Thyroid gland (tissue), 4 donors: ENCODE results near the gene B3GALT4.
"Not testable (repeated sequence)": the region's sequence is repeated elsewhere in the genome, so short reads cannot be mapped to it uniquely, and the experiment has no call there.

Source experiments
- POLR2A ChIP-seq, 2 donors: fragments of 450-650 bp; IDR thresholded peaks; one replicate each; pipeline ENCODE4 v1.6.1; 2017; ENCODE audit warnings: antibody characterized with exemption in 2 of 2, mild to moderate bottlenecking in 2 of 2, moderate library complexity in 1 of 2
- TF ChIP-seq, protein P1 (sequence below), 6 experiments: fragments of 200-600 bp in 3 of 6; fragments of 450-650 bp in 3 of 6; sonication (generic) in 3 of 6; IDR thresholded peaks; one replicate each; pipeline ENCODE4 v1.5.1; 2016 to 2019; ENCODE audit warnings: antibody characterized with exemption in 6 of 6, mild to moderate bottlenecking in 2 of 6, inconsistent platforms in 1 of 6, moderate library complexity in 1 of 6

DNA sequence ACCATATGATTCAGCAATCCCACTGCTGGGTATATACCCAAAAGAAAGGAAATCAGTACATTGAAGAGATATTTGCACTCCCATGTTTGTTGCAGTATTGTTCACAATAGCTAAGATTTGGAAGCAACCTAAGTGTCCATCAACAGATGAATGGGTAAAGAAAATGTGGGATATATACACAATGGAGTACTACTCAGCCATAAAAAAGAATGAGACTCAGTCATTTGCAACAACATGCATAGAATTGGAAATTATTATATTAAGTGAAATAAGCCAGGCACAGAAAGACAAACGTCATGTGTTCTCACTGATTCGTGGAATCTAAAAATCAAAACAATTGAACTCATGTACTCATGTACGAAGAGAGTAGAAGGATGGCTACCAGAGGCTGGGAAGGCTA is 14.4 kb upstream of the B3GALT4 start:
- TF ChIP-seq, protein P1, sequence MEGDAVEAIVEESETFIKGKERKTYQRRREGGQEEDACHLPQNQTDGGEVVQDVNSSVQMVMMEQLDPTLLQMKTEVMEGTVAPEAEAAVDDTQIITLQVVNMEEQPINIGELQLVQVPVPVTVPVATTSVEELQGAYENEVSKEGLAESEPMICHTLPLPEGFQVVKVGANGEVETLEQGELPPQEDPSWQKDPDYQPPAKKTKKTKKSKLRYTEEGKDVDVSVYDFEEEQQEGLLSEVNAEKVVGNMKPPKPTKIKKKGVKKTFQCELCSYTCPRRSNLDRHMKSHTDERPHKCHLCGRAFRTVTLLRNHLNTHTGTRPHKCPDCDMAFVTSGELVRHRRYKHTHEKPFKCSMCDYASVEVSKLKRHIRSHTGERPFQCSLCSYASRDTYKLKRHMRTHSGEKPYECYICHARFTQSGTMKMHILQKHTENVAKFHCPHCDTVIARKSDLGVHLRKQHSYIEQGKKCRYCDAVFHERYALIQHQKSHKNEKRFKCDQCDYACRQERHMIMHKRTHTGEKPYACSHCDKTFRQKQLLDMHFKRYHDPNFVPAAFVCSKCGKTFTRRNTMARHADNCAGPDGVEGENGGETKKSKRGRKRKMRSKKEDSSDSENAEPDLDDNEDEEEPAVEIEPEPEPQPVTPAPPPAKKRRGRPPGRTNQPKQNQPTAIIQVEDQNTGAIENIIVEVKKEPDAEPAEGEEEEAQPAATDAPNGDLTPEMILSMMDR (IDR thresholded peaks at IDR 0.05) = not testable (repeated sequence)
- not testable (repeated sequence) for TF ChIP-seq POLR2A (IDR thresholded peaks at IDR 0.05)
